Cardiac septum (tissue), 1 donor: Measurements from ENCODE around the gene CIART. TPM values are rescaled to one million over a fixed set of nuclear protein-coding genes. Genes with fewer than 3 reads are reported as not detected.
"Not testable (repeated sequence)": the region's sequence is repeated elsewhere in the genome, so short reads cannot be mapped to it uniquely, and the experiment has no call there.

Source experiments
- DNase-seq: peaks from one replicate; pipeline ENCODE4 v3.0.0-alpha.2; 2020; ENCODE audit warnings: low spot score
- intact Hi-C: fragments of 100-400 bp; cut with DNase I; formaldehyde crosslinking; loops from one replicate; pipeline ENCODE4 v1.14.0; 2022
- long read RNA-seq: library from polyadenylated mRNA; unstranded; transcript quantifications from one replicate; pipeline ENCODE4 v2.0.0, GENCODE V29; 2021
- total RNA-seq: library from RNA; stranded (reverse); fragmentation: NEBNext Ultra II Directional; extraction: Animal tissue kit (Norgen Biotek cat#: 25700); gene quantifications from one replicate; pipeline ENCODE4 v1.2.1, GENCODE V29; 2021
- donor health status: DM: no; HTN: no; CAD: no.

The CIART gene
- 10.0 TPM for total RNA-seq
- long read RNA-seq, partial matches to known transcripts, result 2 of 10 reads
- long read RNA-seq, other reads (novel, unspliced or antisense), result 0 of 10 reads

DNA sequence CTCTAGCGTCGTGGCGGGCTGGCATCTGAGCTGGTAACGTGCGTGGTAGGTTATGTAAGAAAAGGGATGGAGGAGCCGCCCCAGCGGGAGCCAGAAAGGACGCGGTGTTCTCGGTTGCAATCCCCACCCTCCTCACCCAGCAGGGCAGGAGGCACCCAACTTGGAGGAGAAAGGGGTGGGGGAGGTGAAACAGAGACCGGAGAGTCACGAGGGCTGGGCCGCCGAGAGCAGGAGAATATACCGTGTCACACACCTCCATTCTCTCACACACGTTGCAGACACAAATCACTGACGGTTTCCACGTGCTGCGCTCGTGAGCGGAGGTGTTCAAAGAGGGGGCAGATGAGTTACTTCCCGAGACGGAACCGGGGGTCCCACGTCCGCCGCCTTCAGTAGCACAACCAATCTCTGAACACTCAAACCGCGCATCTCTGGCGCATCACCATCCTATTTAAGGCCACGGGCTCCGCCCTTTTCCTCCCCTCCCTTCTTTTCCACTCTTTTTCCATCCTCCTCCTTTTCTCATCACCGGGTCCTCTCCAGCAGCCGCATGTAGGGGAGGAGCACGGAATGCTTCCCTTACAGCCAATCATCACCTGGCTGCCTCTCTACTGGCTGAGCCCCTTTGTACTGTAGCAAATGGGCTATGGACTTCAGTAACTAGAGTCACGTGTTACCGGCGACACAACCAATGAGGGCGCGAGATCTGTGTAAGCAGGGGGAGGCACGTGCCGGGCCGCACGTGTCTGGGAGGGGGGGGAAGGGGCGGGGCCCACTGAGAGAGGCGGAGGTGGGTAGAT lies at the start of gene CIART:
TSS of gene CIART (plus strand) at position 797 of the 800 bp plus-strand sequence. CDS start 714 bp downstream, outside the sequence.
- DNase-seq, result peak; percentile 95
- intact Hi-C loops, result loop anchor here (1.0 to 5.0 kb wide), 3 partner anchors 14 to 80 kb away; partner anchors contain the start of gene RPRD2

GRCh38 chr1:150232921-150233320 lies 49.4 kb upstream of the CIART start:
- intact Hi-C loops, DNase-seq: not testable (repeated sequence)

- no peak for DNase-seq
- intact Hi-C loops, result no loop called here
Observed at GRCh38 chr1:150233359-150234308, 48.7 kb upstream of the CIART start.

GRCh38 chr1:150234309-150234565 lies 48.1 kb upstream of the CIART start:
- intact Hi-C loops, result no loop called here
- no peak for DNase-seq

GRCh38 chr1:150234566-150235293 lies 47.6 kb upstream of the CIART start:
- intact Hi-C loops, result no loop called here
- DNase-seq, result peak; percentile 92

DNA sequence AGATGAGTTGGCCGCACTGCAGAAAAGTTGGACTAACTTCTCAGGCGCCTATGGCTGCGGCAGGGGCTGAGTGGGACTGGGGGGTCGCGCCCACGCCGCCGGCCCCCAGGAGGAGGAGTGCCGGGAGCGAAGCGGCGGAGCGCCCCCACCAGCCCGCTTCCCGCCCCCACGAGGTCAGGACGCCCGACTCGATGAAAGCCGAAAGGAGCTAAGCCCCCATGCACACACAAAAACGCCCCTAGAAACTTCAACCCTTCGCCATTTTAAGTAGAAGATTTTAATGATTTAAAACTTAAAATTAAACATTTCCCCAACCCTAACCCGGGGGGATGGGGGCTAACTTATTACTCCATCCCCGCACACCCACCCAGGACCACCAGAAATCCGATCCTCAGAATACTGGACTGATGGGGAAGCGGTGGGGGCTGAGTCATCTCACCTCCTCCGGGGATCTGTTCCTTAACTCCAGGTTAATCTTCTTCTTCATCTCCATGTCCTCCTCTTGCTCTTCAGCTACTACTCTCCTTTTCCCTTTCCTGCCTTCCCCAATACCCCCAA lies 47.0 kb upstream of the CIART start:
- peak; percentile 80 for DNase-seq
- intact Hi-C loops, result no loop called here

DNA sequence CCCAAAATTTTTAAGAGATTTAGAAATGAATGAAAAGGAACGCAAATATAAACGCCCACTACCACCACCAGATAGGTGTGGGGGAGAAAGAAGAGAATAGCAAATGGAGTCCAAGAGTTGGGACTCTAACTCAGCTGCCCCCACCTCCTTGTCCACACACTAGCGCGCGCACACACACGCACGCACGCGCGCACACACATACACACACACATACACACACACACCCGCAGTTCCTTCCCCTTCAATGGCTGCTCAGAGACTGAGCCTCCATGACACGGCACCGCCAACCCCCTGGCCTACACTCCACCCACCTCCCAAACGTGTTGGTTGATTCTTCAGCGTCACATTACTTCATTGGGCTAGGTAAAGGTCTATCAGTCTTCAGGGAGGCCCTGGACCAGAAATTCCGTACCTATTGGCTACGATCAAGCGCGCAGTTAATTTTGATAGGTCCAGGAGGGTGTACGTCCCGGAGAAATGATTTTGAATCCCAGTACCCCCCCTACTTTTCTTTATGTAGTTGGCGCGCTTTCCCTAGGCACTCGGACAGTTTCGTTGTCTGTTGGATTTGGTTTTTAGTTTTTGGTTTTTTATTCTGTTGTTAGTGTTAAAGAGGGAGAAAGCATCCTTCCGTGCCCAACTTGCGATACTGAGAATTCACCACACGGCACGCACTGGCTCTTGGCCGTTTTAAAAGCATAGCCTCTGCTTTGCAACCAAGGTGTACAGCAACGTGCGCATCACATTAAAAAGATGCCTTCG lies 46.3 kb upstream of the CIART start, which contains the start of gene ANP32E:
TSS of gene ANP32E (minus strand) at position 261 of the 762 bp plus-strand sequence. CDS start 326 bp downstream, outside the sequence.
- intact Hi-C loops, result loop anchor here (1.0 kb wide), 1 partner anchor 33 kb away; the partner anchor contains the start of gene APH1A

GRCh38 chr1:150236614-150237100 lies 45.7 kb upstream of the CIART start:
- DNase-seq, result no peak

More for the DNA sequence above, 46.3 kb upstream of the CIART start, which contains the start of gene ANP32E:
- peak; percentile 97 for DNase-seq

DNA sequence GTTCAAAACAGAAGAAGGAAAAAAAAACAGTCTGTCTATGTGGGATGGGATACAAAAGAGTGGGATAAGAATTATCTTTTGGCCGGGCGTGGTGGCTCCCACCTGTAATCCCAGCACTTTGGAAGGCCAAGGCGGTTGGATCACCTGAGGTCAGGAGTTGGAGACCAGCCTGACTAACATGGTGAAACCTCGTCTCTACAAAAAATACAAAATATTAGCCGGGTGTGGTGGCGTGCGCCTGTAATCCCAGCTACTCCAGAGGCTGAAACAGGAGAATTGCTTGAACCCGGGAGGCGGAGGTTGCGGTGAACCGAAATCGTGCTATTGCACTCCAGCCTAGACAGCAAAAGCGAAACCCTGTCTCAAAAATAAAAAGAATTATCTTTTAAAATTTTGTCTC lies 45.2 kb upstream of the CIART start:
- intact Hi-C loops, DNase-seq: not testable (repeated sequence)

More at GRCh38 chr1:150236614-150237100, 45.7 kb upstream of the CIART start:
- intact Hi-C loops, result loop anchor here (1.0 kb wide), 1 partner anchor 33 kb away; the partner anchor contains the start of gene APH1A

DNA sequence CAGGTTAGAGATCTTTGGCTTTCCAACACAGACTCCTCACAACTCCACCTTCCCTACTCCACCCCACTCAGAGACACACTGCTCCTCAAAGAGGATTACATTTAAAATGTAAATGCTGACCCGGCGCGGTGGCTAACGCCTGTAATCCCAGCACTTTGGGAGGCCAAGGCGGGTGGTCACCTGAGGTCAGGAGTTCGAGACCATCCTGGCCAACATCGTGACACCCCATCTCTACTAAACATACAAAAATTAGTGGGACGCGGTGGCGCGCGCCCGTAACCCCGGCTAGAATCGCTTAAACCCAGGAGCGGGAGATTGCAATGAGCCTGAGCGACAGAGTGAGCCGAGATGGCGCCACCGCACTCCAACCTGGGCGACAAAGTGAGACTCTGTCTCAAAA lies 44.6 kb upstream of the CIART start:
- intact Hi-C loops, result no loop called here
- DNase-seq, result no peak

DNA sequence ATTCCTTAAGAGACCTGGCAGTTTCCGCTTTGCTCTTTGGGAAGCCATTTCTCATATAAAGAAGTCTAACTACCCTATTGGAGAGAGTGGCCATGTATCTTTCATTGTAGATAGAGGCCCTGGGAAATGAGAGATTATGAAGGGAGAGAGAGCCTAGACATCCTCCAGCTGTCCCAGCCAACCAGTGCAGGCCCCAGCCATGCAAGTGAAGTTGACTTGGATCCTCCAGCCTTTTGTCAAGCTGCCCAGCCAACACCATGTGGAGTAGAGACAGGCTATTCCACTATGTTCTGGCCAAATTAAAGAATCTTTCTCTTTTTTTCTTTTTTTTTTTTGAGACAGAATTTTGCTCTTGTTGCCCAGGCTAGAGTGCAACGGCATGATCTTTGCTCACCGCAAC lies 39.4 kb upstream of the CIART start:
- intact Hi-C loops, result no loop called here
- DNase-seq, result no peak

- DNase-seq, result no peak
- intact Hi-C loops, result no loop called here
Observed at GRCh38 chr1:150249936-150250335, 32.4 kb upstream of the CIART start.

GRCh38 chr1:150256198-150256553 lies 26.2 kb upstream of the CIART start:
- no peak for DNase-seq
- intact Hi-C loops, result no loop called here

GRCh38 chr1:150256554-150257341 lies 25.6 kb upstream of the CIART start:
- no peak for DNase-seq
- intact Hi-C loops, result no loop called here

- intact Hi-C loops, result no loop called here
- no peak for DNase-seq
Observed at GRCh38 chr1:150257624-150258585, 24.4 kb upstream of the CIART start, which contains the start of gene CA14. TSS of gene CA14 (plus strand) at chr1:150257774. CDS start at chr1:150258129, 355 bp downstream.

DNA sequence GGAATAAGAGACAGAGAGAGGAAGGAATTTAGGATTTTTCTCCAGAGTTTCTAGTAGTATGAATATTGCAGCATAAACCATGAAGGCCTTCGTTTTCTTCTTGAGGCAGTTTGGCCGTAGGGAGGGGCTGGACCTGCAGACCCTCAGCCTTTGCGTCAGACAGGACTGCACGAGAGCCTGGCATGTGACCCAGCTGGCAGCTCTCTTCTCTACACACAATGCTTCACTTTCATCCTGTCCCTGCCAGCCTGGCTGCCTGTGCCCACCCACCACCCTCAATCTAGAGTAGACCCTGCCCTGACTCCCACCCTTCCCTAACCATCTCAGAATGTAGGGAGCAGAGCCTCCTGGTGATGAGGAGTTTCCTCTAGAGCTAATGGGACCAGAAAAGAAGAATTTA lies 23.1 kb upstream of the CIART start:
- intact Hi-C loops, result no loop called here
- DNase-seq, result no peak
